Mesendoderm (in vitro differentiated cells): ENCODE data around the gene PARD3B.

Source experiments
- DNase-seq: peaks from one replicate; pipeline ENCODE4 v3.0.0; 2013
- H2AK5ac ChIP-seq: 2 replicates; pipeline ENCODE4 v1.6.1; 2013; ENCODE audit warnings: low read length, inconsistent platforms
- H2BK120ac ChIP-seq: 2 replicates; pipeline ENCODE4 v1.6.1; 2013; ENCODE audit warnings: low read depth, mild to moderate bottlenecking, low read length, moderate library complexity, mixed read lengths
- H2BK15ac ChIP-seq: replicated peaks from 2 replicates; pipeline ENCODE4 v1.6.1; 2013; ENCODE audit warnings: low read depth, mild to moderate bottlenecking, moderate library complexity
- H2BK5ac ChIP-seq: 2 replicates; pipeline ENCODE4 v1.6.1; 2013; ENCODE audit warnings: low read length, inconsistent platforms
- H3K18ac ChIP-seq: 2 replicates; pipeline ENCODE4 v1.6.1; 2013; ENCODE audit warnings: mild to moderate bottlenecking, low read length, mixed read lengths
- H3K23ac ChIP-seq: one replicate; pipeline ENCODE4 v1.6.1; 2013; ENCODE audit warnings: low read length
- H3K27ac ChIP-seq: 2 replicates; pipeline ENCODE4 v1.5.1; 2013; ENCODE audit warnings: low read depth, mild to moderate bottlenecking, inconsistent platforms, low read length, moderate library complexity
- H3K27me3 ChIP-seq: 2 replicates; pipeline ENCODE4 v1.6.1; 2013; ENCODE audit warnings: low read length, control low read depth, mild to moderate bottlenecking, inconsistent platforms; ENCODE audit not compliant: insufficient read depth, poor library complexity
- H3K36me3 ChIP-seq: 2 replicates; pipeline ENCODE4 v1.6.1; 2013; ENCODE audit warnings: low read length, inconsistent platforms; ENCODE audit not compliant: control insufficient read depth, insufficient read depth
- H3K4ac ChIP-seq: one replicate; pipeline ENCODE4 v1.6.1; 2013; ENCODE audit warnings: low read depth, mild to moderate bottlenecking, low read length, moderate library complexity
- H3K4me1 ChIP-seq: 2 replicates; pipeline ENCODE4 v1.6.1; 2013; ENCODE audit warnings: low read depth, low read length, inconsistent platforms; ENCODE audit not compliant: control insufficient read depth
- H3K4me2 ChIP-seq: 2 replicates; pipeline ENCODE4 v1.6.1; 2013; ENCODE audit warnings: low read length
- H3K4me3 ChIP-seq: 2 replicates; pipeline ENCODE4 v1.5.1; 2013; ENCODE audit warnings: mild to moderate bottlenecking, low read length
- H3K56ac ChIP-seq: one replicate; pipeline ENCODE4 v1.6.1; 2013; ENCODE audit warnings: low read length
- H3K79me1 ChIP-seq: 2 replicates; pipeline ENCODE4 v1.6.1; 2013; ENCODE audit warnings: low read length, inconsistent platforms
- H3K79me2 ChIP-seq: 2 replicates; pipeline ENCODE4 v1.6.1; 2013; ENCODE audit warnings: mild to moderate bottlenecking, low read length; ENCODE audit not compliant: control insufficient read depth, insufficient read depth
- H3K9ac ChIP-seq: 2 replicates; pipeline ENCODE4 v1.6.1; 2013; ENCODE audit warnings: low read length, inconsistent platforms
- H4K5ac ChIP-seq: one replicate; pipeline ENCODE4 v1.6.1; 2013; ENCODE audit warnings: low read length
- H4K8ac ChIP-seq: one replicate; pipeline ENCODE4 v1.6.1; 2013; ENCODE audit warnings: low read depth, mild to moderate bottlenecking, control low read depth, low read length, moderate library complexity
- WGBS: extraction: QIAGEN DNeasy Blood & Tissue Kit; methylation state at CpG from one replicate; pipeline ENCODE4 v1.1.7; 2013; ENCODE audit warnings: low lambda C conversion rate, missing lambda C conversion rate; ENCODE audit not compliant: insufficient coverage; ENCODE audit errors: extremely low coverage; 5-methylcytosine and 5-hydroxymethylcytosine counted together

Gene PARD3B

DNA sequence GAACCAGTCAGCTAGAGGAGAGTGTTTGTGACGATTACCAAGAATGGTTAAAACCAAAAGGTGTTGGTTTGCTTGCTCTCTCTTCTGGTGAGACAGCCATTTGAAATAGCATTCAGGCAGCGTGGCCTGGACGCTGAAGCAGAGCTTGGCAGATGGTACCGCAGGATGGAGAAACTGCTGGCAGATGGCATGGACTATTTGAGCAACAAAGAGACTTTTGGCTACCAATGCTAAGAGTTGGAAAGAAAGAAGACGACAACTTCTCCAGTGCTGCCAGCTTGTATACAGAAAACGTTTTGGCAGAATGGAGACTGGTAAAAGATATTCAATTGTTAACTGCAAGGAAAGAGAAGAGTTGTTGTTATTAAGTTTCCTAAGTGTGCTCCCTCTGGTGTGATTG is 315.0 kb downstream of the PARD3B start:
- no peak for DNase-seq
- H3K56ac ChIP-seq, result no peak overlapping the region
- WGBS, result no CpG with 5 or more reads among the region's 6 CpGs
- no peaks in the 10 kb centered on the region for H3K79me2 ChIP-seq
- H4K5ac ChIP-seq, result no peak overlapping the region
- H3K27ac ChIP-seq, result no peak overlapping the region
- H3K4ac ChIP-seq, result no peak overlapping the region
- H3K4me3 ChIP-seq, result no peak overlapping the region
- no peak overlapping the region for H2AK5ac ChIP-seq
- no peak overlapping the region for H2BK5ac ChIP-seq
- H3K36me3 ChIP-seq, result no peaks in the 10 kb centered on the region
- H4K8ac ChIP-seq, result no peak overlapping the region
- no peak overlapping the region for H3K9ac ChIP-seq
- H3K27me3 ChIP-seq, result no peaks in the 10 kb centered on the region
- no peaks in the 10 kb centered on the region for H3K4me1 ChIP-seq
- H3K4me2 ChIP-seq, result no peak overlapping the region
- no peak overlapping the region for H2BK15ac ChIP-seq
- H3K18ac ChIP-seq, result no peak overlapping the region
- no peak overlapping the region for H2BK120ac ChIP-seq
- no peaks in the 10 kb centered on the region for H3K79me1 ChIP-seq
- H3K23ac ChIP-seq, result no peak overlapping the region

DNA sequence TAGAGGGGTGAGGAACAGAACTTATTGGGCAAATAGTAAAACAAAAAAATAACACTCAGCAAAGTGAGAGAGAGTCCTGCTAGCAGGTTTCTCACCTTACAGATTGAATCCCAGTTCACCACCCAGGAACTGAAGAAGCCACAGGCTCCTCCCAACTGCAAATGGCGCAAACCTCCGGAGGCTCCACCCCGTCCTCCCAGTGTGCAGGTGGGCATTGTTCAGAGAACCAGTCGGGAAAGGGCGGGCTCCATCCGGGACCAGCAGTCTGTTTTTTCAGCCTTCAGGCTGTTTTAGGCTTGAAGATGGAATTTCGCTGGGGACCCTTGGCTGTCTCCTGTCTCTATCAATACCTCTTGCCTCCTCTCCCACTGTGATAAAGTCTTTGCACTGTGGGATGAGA is 317.5 kb downstream of the PARD3B start:
- no peak overlapping the region for H3K4ac ChIP-seq

DNA sequence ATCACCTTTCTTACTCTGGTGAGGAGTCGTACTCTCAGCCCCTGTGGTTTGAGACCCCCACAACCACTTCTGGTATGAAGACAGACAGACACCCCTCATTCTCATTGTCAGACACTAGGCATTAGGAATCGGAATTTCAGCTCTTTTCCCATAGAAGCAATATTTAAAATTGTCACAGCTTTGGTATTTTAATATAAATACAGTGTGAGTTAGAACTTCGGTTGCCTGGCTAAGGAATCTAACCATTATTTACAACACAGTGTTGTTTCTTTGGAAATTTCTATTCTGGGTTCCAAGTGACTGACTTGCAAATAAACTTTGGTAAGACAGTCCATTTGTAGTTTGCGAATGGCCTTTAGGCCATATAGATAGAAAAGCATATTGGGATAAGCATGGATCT is 318.1 kb downstream of the PARD3B start:
- Histone ChIP-seq H4K8ac (no peak overlapping the region), H3K4me1 (no peaks in the 10 kb centered on the region), H4K5ac (no peak overlapping the region), H3K27ac (no peak overlapping the region), H2BK5ac (no peak overlapping the region), H2BK15ac (no peak overlapping the region), H3K79me1 (no peaks in the 10 kb centered on the region), H2AK5ac (no peak overlapping the region), H2BK120ac (no peak overlapping the region), H3K18ac (no peak overlapping the region), H3K9ac (no peak overlapping the region), H3K27me3 (no peaks in the 10 kb centered on the region), H3K79me2 (no peaks in the 10 kb centered on the region), H3K36me3 (no peaks in the 10 kb centered on the region), H3K56ac (no peak overlapping the region), H3K23ac (no peak overlapping the region), H3K4ac (no peak overlapping the region), H3K4me3 (no peak overlapping the region), H3K4me2 (no peak overlapping the region)
- WGBS, result no CpG with 5 or more reads among the region's 4 CpGs
- DNase-seq, result no peak

More for the DNA sequence above, 317.5 kb downstream of the PARD3B start:
- Histone ChIP-seq H3K18ac (no peak overlapping the region), H4K8ac (no peak overlapping the region), H3K9ac (no peak overlapping the region), H3K4me1 (no peaks in the 10 kb centered on the region), H3K4me3 (no peak overlapping the region), H2BK15ac (no peak overlapping the region), H3K27me3 (no peaks in the 10 kb centered on the region), H3K4me2 (no peak overlapping the region), H3K27ac (no peak overlapping the region), H3K79me1 (no peaks in the 10 kb centered on the region), H2BK120ac (no peak overlapping the region), H2AK5ac (no peak overlapping the region), H3K56ac (no peak overlapping the region), H3K23ac (no peak overlapping the region), H3K79me2 (no peaks in the 10 kb centered on the region), H2BK5ac (no peak overlapping the region), H3K36me3 (no peaks in the 10 kb centered on the region), H4K5ac (no peak overlapping the region)
- WGBS, result no CpG with 5 or more reads among the region's 7 CpGs
- no peak for DNase-seq

DNA sequence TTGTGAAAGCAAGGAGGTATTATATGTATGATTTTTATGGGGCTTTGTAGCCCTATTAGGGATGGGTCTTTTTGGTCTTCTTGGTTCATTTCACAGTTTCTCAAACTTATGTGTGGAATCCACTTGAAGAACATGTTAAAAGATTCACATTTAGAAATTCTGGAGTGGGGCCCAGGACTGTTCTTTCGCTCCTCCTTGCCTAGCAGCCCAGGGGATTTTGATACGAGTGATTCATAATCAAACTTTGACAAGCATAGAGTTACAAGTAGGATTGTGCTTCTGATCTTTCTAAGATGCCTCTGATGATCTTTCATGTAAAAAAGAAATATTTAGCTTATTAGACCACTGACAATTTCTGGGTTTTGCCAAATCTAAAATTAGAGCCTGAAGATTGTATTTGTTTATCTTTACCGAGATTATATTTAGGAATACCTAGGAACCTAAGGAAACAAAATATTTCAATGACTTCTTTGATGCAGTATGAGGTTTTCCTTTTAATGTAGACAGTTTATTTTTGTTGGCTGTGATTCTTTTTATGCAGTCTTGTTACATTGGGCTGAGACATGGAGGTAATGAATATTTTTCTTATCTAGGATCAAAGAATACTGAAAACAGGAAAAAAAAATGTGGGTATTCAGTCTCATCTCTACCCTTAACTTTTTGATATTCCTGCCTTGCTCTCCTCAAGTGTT is 324.0 kb downstream of the PARD3B start:
- Histone ChIP-seq H3K56ac (no peak overlapping the region), H3K27ac (no peak overlapping the region), H3K79me2 (no peaks in the 10 kb centered on the region), H3K4me1 (no peaks in the 10 kb centered on the region), H3K4me3 (no peak overlapping the region), H3K27me3 (no peaks in the 10 kb centered on the region), H2BK15ac (no peak overlapping the region), H3K4me2 (no peak overlapping the region), H3K18ac (no peak overlapping the region), H2AK5ac (no peak overlapping the region), H3K79me1 (no peaks in the 10 kb centered on the region), H3K4ac (no peak overlapping the region), H3K23ac (no peak overlapping the region), H2BK5ac (no peak overlapping the region), H4K5ac (no peak overlapping the region), H2BK120ac (no peak overlapping the region), H4K8ac (no peak overlapping the region), H3K9ac (no peak overlapping the region), H3K36me3 (no peaks in the 10 kb centered on the region)
- no CpG with 5 or more reads among the region's 3 CpGs for WGBS
- DNase-seq, result no peak

DNA sequence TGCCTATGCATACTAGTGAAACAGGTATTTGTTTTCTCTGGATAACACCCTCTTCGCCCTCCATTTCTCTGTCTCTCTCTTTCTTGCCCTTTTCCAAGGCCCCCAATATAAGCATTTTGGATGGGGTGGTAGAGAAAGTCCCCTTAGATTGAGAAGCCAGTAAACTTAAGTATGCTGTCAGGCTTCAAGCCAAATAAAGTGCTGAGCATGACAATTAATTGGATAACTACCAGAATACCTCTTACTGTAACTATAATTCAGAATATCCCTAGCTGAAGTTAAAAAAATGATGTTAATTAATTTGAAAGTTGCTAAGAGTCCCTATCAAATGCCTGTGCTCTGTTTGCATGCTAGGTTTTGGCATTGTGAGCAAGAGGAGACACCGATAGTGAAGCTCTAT is 324.8 kb downstream of the PARD3B start:
- no peaks in the 10 kb centered on the region for H3K4me1 ChIP-seq
- H4K5ac ChIP-seq, result no peak overlapping the region
- H3K79me1 ChIP-seq, result no peaks in the 10 kb centered on the region
- no peak for DNase-seq
- WGBS, result no CpG with 5 or more reads among the region's 2 CpGs
- no peaks in the 10 kb centered on the region for H3K36me3 ChIP-seq
- no peak overlapping the region for H3K23ac ChIP-seq
- H3K18ac ChIP-seq, result peak overlapping the region; percentile 28
- no peak overlapping the region for H2BK5ac ChIP-seq
- H3K4ac ChIP-seq, result no peak overlapping the region
- H3K4me2 ChIP-seq, result no peak overlapping the region
- H2BK15ac ChIP-seq, result no peak overlapping the region
- no peak overlapping the region for H3K56ac ChIP-seq
- H3K27me3 ChIP-seq, result no peaks in the 10 kb centered on the region
- no peak overlapping the region for H3K9ac ChIP-seq
- no peak overlapping the region for H3K4me3 ChIP-seq
- no peak overlapping the region for H2AK5ac ChIP-seq
- H2BK120ac ChIP-seq, result no peak overlapping the region
- H4K8ac ChIP-seq, result no peak overlapping the region
- H3K27ac ChIP-seq, result no peak overlapping the region
- no peaks in the 10 kb centered on the region for H3K79me2 ChIP-seq
